Panc1 (cell line): Measurements from ENCODE around the gene NRP2.

Source experiments
- CTCF ChIP-seq: fragments of 450-650 bp; IDR thresholded peaks from 2 replicates; pipeline ENCODE4 v1.5.1; 2017; ENCODE audit warnings: mild to moderate bottlenecking
- POLR2AphosphoS5 ChIP-seq: IDR thresholded peaks from 2 replicates; pipeline ENCODE4 v1.6.1; 2012; ENCODE audit warnings: mild to moderate bottlenecking, low read depth, low read length, moderate library complexity
- REST ChIP-seq, 2 experiments: IDR thresholded peaks; 2 replicates each; pipeline ENCODE4 v1.6.1; 2011 to 2012; ENCODE audit warnings: low read depth in 2 of 2, control low read depth in 1 of 2, low read length in 1 of 2, mild to moderate bottlenecking in 1 of 2, moderate library complexity in 1 of 2; ENCODE audit not compliant: insufficient read depth in 1 of 2
- SIN3A ChIP-seq: IDR thresholded peaks from 2 replicates; pipeline ENCODE4 v1.6.1; 2012; ENCODE audit warnings: low read depth, mild to moderate bottlenecking, low read length, moderate library complexity, borderline replicate concordance; ENCODE audit not compliant: insufficient read depth
- TCF7L2 ChIP-seq: IDR thresholded peaks from 2 replicates; pipeline ENCODE4 v1.6.1; 2011; ENCODE audit warnings: mild to moderate bottlenecking, low read depth, low read length, inconsistent platforms

- TF ChIP-seq CTCF: no peak
- TF ChIP-seq REST (IDR thresholded peaks at IDR 0.05; ENCODE audit: insufficient read depth in 1 of 2, low read depth in 2 of 2, low read length in 1 of 2): no peak
- no peak for TF ChIP-seq POLR2AphosphoS5
- TF ChIP-seq SIN3A: no peak
- TF ChIP-seq TCF7L2: no peak
Observed at GRCh38 chr2:205752924-205753323, 70.6 kb downstream of the NRP2 start.
